SK-N-DZ (cell line): ENCODE measurements around the gene FNDC11.

Source experiments
- DNase-seq: peaks from one replicate; pipeline ENCODE4 v3.0.0-alpha.2; 2015; ENCODE audit warnings: low spot score

FNDC11 gene

GRCh38 chr20:63539441-63540370 lies 14.3 kb upstream of the FNDC11 start:
- DNase-seq, result no peak

- DNase-seq, result peak; percentile 72
Observed at GRCh38 chr20:63540417-63541186, 13.4 kb upstream of the FNDC11 start.

- DNase-seq, result no peak
Observed at GRCh38 chr20:63541371-63541770, 12.6 kb upstream of the FNDC11 start.

GRCh38 chr20:63542031-63542559 lies 11.9 kb upstream of the FNDC11 start:
- DNase-seq, result no peak

GRCh38 chr20:63542696-63543095 lies 11.3 kb upstream of the FNDC11 start:
- no peak for DNase-seq

DNA sequence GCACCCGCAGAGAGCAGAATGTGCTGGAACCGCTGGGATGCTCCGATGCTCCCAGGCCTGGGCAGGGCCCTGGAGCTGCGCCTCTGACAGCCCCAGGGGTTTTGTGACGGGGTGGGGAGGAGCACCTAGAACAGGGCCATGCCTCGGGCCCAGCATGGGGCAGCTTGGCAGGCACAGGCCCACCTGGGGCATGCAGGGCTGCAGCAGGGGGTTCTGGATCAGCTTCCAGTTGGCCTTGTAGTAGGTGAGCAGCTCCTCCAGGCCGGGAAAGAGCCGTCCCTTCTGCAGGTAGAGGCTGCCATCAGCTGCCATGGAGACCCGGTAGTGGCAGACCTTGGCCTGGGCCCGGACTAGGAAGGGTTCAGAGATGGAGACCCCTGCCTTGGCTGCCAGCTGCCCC lies 10.8 kb upstream of the FNDC11 start:
- DNase-seq, result no peak

DNA sequence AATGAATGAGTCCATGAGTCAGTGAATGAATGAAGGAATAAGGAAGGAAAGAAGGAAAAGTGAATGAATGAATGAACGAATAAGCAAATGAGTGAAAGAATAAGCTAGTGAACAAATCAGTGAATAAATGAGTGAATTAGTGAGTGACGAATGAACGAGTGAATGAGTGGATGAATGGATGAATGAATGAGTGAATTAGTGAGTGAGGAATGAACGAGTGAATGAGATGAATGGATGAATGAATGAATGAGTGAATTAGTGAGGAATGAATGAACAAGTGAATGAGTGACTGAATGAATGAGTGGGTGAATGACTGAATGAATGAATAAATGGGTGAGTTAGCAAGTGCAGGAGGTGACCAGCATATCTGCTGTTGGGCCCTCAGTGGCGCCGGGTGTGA lies 10.2 kb upstream of the FNDC11 start:
- no peak for DNase-seq

DNA sequence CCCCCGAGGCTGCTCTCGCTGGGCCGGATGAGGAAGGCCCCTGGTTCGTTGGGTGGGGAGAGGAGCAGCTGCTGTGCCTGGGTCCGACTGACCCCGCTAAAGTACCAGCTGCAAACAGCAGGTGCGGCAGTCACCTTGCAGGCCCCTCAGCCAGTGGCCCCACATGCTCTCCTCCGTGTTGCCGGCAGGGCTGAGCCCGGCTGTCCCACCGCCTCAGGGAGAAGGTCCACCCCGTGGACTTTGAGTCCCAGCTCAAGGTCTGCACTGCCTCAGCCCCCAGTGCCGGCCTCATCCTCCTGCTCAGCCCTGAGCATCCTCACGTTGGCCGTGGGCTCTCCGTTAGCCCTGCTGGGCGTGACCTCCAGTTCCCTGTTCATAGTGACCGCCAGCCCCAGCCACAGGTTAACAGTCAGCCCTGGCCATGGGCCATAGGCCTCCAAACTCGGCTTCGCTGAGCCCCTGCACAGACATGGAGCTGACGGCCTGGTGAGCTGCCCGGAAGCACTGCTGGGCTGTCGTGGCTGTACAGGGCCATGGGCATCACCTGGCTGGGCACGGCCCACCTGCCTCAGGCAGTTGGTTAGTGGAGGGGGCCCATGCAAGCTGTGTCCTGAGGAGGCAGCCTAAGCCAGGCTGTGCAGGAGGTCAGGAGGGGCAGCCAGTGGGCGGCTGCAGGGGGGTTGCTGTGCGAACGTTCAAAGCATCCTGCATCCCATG lies 9.6 kb upstream of the FNDC11 start:
- DNase-seq, result no peak

- DNase-seq, result no peak
Observed at GRCh38 chr20:63544958-63545516, 8.9 kb upstream of the FNDC11 start.

GRCh38 chr20:63545814-63546213 lies 8.1 kb upstream of the FNDC11 start:
- no peak for DNase-seq

DNA sequence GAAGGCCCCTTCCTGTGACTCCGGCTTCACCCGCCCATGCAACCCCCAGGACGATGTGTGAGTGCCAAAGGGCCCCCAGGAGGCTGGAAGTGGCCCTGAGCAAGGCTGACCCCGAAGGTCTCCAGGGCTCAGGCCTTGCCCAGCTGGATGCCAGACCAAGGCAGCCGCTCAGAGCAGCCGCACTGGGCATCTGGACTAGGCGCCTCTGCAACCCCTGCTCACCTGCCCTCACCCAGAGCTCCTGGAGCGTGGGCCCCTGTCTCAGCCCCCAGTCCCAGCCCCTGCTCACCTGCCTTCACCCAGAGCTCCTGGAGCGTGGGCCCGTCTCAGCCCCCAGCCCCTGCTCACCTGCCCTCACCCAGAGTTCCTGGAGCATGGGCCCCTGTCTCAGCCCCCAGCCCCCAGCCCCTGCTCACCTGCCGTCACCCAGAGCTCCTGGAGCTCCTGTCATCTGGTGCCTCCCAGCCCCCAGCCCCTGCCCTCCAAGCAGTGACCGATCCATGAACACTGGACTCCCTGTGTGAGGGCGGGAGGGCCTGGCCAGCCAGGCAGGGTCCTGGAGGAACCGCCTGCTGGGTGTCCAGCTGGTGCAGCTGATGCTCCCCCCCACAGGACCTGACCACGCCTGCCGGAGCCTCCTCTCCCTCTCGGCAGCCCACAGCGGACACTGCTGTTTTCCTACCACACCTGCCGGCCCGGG lies 7.6 kb upstream of the FNDC11 start:
- DNase-seq, result no peak

DNA sequence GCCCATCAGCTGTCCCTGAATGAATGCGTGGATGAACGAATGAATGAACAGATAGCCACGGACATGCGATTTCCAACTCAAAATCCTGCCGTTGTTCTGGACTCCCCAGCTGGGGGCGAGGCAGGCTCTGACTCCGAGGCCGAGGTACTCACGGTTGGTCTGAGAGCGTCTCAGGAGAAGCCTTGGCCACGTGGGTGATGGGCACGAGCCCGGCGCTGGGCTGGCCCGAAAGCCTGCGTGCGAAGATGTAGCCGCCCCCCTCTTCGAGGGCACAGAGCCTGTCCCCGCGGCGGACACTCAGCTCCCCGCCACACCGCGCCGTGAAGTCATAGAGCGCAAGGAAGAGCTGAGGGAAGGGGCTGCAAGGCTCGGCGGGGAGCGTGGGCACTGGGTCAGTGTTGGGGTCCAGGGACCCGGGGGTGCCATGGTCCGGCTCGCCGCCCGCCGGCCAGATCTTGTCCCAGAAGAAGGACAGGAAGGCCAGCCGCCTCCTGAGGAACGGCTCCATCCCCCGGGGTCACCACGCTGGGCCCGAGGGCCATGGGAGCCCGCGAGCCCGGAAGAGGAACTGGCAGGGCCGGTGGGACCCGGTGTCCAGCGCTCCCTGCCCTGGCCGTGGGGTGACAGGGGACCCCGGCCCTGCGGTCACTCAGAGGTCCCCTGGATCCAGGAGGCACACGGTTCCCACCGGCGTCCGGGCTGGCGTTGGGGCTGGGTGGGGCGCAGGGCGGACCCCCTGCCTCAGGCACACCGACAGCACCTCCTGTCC lies 6.8 kb upstream of the FNDC11 start:
- DNase-seq, result no peak

- DNase-seq, result no peak
Observed at GRCh38 chr20:63547725-63548480, 6.1 kb upstream of the FNDC11 start, which contains the start of gene SRMS. TSS of gene SRMS (minus strand) at chr20:63547749. CDS start at chr20:63547463, 286 bp downstream.

- DNase-seq, result no peak
Observed at GRCh38 chr20:63548542-63548941, 5.4 kb upstream of the FNDC11 start.

DNA sequence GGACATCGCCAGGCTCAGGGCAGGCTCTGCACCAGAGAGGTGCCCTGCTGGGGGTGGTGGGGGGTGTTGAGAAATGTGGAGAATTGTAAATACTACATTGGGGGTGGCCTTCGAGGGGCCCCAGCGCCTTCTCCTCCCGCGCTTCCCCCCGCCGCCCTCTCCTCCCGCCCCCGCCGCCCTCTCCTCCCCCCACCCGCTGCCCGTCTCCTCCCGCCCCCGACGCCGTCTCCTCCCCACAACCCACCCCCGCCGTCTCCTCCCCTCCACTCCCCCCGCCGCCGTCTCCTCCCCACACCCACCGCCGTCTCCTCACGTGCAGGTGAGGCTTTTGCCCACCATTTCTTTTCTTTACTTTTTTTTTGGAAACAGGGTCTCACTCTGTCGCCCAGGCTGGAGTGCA lies 4.9 kb upstream of the FNDC11 start:
- DNase-seq, result no peak

- no peak for DNase-seq
Observed at GRCh38 chr20:63549679-63550282, 4.2 kb upstream of the FNDC11 start.

- DNase-seq, result no peak
Observed at GRCh38 chr20:63551068-63551467, 2.9 kb upstream of the FNDC11 start.

DNA sequence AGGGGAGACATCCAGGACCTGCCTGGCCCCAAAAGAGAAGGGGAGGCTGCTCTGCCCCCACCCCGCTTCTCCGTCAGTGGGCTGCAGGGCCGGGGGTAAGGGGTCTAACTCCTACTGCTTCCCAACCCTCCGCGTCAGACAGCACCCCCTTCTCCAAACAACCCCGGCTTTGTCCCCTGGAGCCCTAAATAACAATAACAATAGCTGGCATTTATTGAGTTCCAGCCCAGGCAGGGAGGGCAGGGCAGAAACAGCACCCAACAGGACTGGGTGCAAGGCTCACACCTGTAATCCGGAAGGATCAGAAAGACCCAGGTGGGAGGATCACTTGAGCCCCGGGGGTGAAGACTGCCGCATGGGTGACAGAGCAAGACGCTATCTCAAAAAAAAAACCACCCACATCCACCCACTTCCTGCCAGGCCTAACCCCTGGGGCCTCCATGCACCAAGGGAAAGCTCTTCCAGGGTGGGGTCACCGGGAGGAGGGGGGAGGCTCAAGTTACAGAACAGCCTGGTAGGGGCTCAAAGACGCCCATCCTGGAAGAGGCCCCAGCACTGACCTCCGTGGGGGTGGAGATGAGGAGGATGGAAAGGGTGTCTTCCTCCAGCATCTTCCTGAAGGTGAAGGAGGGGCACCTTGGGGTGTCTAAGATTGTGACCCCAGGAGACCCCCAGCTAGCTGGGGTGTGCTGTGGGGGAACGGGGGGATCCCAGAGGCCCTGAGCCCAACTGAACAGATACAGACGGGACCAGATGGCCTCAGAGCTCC lies 1.3 kb upstream of the FNDC11 start:
- DNase-seq, result no peak
